IPS-NIHi7 (cell line): ENCODE data around the gene C2.

ENCODE experiments used
- DNase-seq: peaks from one replicate; pipeline ENCODE4 v3.0.0; 2012; ENCODE audit warnings: mixed read lengths; ENCODE audit errors: extremely low spot score

The C2 gene

DNA sequence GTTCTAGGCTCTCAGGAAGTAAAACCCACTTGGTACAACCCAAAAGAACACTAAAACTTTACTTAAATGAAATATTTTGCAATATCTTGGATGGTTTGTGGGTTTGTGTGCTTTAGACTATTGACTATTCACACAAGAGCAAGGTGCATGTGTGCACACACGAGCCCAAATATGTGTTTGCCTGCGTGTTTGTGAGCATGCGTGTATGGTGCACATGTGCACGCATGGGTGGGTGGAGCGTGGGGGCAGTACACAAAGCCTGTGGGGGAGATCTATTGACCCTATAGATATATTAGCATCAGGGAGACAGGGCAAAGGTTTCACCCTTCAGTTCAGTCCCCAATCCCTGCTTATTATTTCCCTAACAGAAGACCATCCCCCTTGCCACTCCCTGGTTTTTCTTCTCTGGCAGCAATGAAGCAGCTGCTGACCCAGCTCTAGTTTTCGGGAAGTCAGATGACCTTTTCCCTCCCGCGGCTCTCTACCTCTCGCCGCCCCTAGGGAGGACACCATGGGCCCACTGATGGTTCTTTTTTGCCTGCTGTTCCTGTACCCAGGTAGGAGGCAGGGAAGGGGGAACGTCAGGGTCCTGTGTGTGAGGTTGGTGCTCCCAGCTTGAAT, at the start of gene C2:
Gene C2 (plus strand): TSS at position 476 of the 621 bp plus-strand sequence. CDS start 36 bp downstream, at position 512.
- DNase-seq: no peak

DNA sequence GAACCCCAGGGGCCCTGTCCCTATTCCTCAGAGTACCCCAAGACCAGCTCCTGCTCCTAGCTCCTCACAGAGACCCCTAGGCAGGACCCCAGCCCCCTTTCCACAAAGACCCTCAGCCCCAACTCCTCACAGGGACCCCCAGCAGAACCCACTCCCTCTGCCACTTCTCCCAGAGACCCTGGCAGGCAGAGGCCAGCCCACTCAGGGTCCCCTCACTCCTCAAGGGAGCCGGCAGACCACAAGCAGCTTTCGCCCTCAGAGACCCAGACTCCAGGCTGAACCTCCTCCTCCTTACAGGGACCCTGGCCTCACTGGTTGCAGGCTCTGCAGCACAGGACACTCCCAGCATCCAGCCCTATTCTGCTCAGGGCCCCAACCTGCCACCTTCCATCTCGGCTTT, 49.3 kb upstream of the C2 start:
- no peak for DNase-seq

DNA sequence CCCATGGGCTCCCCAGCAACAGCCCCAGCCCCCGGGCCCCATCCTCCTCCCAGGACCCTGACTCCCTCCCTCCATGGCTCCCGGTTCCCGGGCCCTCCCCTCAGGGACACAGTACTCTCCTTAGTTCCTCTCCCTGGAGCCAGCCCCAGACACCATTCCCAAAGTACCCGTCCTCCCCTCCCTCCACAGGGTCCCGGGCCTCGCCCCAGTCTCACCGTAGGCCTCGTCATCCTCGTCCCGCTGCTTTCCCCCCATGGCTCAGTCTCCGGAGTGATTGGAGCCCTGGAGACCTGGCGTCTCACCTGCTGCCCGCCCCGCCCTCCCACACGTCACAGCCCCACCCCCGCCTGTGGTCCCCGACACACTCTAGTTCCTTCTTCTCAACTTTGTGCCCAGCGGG, 48.8 kb upstream of the C2 start, which contains the start of gene SLC44A4:
Gene SLC44A4 (minus strand): TSS at position 272 of the 400 bp plus-strand sequence. CDS start 17 bp downstream, at position 255.
- peak; percentile 74 for DNase-seq

DNA sequence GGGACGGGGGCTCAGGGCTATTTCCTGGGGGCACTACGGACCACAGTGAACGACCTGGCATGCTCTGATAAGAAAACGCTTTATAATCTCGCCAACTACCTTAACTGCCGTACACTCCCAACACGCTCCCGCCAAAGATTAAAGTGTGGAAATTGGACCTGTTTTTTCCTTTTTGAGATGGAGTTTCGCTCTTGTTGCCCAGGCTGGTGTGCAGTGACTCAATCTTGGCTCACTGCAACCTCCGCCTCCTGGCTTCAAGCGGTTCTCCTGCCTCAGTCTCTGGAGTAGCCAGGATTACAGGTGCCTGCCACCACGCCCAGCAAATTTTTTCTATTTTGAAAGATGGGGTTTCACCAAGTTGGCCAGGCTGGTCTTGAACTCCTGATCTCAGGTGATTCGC, 48.4 kb upstream of the C2 start:
- no peak for DNase-seq

DNA sequence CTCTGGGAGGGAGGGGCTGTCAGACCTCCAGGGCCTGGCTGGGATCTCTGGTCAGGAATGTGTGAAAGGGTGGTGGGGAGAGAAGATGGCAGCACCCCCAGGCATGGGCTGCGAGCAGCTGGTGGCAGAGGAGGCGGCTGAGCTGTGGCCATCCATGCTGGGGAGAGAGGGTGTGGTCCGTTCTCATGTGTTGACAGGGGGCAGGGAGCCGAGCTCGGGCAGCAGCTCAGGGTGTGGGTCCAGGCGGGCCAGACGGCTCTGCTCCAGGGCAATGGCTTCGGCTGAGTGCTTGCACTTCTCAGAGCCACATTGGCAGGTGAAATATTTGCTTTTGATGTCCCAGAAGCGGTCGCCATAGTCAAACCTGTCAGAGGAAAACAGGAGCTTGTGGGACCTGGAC, 47.6 kb upstream of the C2 start:
- DNase-seq: no peak

DNA sequence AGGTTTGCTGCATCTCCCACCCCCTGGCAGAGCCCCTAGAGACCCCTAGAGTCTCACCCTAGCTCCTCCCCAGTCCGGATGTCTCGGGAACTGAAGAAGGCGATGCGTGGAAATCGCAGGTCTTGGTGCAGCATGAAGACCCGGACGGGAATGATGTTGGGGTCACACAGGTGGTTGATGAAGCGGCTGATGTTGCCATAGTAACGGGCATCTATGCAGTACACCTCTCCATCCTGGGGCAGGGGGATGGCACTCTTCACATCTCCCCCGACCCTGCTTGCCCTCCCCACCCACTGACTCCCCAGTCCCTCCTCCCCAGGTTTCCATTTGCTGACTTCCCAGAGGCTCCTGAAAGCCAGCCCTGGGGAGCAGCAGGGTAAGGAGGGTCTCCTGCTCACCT, 46.9 kb upstream of the C2 start:
- DNase-seq: no peak

DNA sequence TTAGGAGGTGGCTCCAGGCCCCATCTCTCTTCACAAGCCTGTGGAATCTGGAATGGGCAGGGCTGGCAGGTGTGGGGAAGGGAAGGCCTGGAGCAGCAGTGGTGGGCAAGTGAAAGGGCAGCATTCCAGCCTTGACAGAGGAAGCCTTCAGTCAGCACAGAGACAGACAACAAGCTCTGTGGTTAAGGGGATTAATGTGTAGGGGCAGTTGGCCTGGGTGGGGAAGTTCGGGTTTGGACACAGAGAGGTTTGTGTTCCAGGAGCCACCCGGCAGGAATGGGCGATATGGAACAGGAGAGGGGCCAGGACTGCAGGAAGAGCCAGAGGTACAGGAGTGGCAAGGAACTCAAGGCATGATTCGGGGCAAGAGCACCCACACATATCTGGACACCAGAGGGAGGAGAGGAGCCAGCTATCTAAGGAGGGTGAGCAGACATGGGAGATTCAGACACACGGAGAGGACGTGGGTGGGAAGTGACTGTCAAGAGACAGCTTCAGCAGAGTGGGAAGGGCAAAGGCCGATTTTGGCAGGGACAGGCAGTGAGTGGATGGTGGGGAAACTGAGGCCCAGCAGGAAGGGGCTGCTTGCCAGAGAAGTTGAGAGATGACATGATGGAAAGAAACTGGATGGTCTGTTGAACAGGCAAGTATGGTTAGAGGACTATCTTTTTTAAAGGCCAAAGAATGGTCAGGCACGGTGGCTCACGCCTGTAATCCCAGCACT, 46.2 kb upstream of the C2 start:
- DNase-seq: no peak

DNA sequence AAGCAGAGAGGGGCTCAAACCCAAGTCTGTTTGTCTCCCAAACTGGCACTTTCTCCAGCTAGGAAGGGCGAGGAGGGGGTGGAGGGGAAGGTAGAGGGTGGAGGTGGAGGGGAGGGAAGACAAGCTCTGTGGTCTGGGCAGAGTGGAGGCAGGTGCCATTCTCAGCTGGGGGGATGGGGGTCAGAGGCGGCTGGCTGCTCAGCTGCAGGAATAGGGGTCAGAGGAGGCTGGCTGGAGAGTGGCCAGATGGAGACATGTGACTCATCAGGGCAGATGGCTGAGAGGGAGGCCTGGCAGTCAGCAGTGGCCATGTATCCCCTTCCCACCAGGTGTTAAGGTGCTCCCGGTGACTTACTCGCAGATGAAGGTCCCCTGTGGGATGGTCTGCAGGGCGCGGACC, 45.2 kb upstream of the C2 start:
- no peak for DNase-seq

DNA sequence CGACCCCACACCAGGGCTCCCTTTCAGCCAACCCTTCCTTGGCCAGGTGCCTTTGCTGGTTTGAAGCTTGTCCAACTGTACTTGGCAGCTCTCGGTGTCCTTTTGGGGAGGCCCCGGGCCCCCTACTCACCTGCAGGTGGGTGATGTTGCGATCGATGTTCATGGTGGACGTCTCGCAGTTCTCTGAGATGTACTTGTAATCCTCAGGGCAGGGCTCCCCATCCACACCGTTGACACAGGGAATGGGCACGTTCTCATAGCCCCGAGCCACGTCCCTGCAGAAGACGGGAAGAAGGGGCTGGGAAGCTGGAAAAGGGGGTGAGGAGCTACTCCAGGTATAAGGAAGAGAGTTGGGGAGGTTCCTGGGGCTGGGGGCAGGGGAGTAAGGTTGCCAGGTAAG, 43.8 kb upstream of the C2 start:
- DNase-seq: no peak

DNA sequence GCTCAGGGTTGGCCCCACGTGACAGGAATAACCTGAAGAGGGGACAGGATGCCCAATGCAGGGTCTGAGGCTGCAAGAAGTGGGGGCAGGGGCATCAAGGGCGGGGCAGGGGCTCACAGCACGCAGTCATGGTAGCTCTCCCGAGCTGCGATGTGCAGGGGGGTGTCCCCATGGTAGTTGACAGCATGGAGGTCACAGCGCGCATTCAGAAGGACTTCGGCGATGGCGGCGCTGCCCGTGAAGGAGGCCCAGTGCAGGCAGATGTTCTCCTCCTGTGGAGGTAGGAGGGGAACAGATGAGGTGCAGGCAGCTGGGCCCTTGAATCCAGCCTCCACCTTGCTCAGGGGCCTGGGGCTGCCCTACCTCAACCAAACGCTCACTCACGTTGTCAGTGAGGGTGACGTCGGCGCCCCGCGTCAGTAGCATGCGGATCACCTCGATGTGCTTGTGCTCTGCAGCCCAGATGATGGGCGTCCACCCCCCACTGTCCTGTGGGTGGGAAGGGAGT, 42.9 kb upstream of the C2 start:
- no peak for DNase-seq

DNA sequence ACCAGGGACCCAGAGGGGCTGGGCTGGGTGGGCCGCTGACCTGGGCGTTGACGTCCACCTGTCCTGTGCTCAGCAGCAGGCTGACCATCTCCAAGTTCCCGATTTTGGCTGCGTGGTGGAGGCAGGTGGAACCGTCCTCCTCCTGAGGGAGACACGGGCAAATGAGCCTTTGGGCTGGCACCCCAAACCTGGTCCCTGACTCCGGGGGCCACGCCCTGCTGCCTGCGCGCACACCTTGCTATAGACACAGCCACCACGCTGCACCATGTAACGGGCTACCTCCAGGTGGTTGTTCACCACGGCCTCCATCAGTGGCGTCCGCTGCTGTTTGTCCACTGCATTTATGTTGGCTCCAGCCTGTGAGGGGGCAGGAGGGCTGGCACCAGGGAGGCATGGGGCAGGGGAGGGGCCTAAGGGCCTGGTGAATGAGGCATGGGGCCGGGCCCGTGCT, 41.0 kb upstream of the C2 start:
- DNase-seq: no peak

DNA sequence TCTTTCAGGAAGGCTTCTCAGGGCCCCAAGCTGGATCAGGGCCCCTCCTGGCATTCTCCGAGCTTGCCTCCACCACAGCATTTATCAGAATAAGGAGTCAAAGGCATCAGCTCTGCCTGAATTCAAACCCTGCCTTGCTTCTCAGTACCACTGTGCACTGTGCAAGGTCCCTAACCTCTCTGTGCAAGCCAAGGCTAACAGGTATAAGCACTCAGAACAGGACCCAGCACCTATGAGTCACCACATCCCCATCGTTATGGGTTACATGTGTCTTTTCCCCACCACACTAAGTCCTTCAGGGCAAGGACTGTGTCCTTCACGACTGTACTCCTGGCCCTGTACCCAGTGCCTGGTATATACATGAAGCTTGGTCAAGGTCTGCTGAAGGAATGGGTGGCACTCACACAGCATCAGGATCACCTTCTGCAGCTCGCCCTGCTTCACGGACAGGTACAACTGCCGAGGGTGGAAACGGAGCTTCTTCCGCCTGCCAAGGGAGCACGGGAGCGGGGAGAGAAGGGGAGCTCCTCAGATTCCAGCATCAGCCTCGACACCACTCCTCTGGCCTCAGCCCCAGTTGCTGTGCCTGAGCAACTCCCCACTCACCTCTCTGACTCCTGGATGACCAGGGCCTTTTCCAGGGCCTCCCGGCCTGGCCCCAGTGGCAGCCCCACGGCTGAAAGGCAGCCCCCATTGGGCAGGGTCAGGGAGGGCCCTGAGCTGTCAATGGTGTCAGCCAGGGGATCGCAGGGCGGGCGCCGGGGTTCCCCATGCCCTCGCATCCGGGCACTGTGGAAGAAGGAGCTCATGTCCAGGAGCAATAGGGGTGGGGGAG, 40.1 kb upstream of the C2 start:
- no peak for DNase-seq

DNA sequence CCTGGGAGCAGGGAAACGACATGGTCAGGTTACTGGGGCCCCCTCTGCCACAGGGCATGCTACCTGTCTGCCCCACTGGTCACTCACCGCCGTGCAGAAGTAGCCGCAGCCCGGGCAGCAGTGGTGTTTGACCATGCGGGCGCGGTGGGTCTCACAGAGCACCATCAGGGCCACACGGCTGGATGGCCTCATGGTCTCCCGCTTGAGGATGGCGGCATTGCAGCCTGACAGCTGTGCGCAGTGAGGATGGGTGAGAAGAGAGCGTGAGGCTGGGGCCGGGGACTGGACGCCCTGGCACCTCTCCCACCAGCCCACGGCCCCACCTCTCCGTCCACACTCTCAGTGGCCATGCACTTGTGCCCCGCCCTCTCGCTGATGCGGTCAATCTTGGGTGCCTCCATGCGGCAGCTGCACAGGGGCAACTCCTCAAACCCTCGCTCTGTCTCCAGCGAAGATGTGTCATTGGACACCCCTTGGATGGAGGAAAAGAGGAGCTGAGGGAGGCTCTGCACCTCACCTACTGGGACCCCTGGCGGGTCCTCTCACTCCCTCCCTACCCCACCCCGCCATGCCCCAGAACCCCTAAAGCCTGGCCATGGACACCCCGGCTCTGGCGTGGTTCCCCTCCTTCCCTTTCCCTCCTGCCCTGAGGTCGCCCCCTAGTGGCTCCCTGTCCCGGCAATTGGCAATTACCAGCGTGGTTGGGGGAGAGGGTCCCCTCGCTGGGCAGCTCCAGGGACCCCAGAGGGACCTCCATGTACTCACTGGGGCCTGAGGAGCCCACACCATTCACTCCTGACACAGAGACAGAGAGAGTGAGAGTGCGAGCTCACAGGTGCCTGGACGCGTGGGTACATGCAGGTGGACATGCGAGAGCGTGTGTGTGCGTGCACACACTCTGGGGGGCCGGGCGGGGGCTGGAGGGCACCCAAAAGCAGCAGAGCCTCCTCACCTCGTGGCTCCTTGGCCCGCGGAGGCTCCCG, 39.0 kb upstream of the C2 start:
- DNase-seq: peak; percentile 71

DNA sequence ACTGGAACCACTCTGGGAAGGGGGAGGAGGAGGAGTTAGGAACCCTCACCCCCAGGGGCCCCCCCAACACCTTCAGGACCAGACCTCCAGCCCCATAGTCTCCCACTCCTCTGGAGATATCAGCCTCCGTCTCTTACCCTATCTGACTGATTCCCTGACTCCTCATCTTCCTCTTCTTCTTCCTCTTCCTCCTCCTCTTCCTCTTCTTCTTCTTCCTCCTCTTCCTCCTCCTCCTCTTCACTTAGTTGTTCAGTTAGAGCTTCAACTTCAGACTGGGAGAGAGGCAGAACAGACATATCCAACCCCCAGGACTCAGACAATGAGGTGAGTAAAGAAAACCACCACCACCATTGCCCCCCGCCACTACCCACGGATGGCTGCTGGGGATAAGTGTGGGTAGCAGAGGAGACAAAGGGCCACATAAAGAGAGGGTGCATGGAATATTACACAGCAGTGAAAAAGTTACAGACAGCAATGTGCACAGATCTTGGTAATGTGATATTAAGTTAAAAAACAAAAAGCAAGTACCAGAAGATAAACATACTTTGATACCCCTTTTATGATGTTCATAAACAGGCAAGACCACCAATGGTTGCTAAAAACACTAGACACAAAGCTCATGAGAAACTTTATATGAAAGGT, 38.1 kb upstream of the C2 start:
- DNase-seq: peak; percentile 7

DNA sequence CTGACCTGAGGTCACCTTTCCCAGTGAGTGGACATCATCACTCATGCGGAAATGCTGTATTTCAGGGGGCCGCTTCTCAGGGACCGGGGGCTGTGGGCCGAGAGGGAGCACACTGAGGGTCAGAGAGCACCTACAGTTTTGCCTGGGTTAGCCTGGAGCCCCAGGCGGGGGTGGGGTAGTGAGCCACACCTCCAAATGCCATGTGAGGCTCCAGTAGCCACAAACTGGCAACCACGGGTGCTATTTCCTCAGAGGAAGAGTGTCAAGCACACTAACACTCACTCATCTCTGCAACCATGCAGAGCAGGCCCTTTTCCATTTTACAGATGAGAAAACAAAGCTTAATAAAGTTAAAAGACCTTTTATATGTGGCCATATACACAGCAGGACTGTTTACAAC, 34.7 kb upstream of the C2 start:
- no peak for DNase-seq

DNA sequence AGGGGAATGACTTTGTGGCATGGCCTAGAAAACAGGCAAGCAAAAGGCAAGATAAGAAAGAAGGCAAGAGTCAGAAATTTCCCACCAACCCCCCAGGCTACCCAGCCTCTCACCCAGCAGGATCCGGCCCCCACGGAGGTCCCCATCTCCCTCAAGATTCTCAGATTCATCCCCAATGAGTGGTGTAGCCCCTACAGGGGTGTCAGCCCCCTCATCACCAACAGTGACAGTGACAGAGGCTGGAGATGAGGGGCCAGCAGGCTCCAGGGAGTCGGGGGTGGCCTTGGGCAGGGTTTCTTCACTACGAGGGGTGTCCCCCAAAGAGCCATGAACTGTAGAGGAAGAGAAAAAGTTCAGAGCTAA, 31.0 kb upstream of the C2 start:
- no peak for DNase-seq

DNA sequence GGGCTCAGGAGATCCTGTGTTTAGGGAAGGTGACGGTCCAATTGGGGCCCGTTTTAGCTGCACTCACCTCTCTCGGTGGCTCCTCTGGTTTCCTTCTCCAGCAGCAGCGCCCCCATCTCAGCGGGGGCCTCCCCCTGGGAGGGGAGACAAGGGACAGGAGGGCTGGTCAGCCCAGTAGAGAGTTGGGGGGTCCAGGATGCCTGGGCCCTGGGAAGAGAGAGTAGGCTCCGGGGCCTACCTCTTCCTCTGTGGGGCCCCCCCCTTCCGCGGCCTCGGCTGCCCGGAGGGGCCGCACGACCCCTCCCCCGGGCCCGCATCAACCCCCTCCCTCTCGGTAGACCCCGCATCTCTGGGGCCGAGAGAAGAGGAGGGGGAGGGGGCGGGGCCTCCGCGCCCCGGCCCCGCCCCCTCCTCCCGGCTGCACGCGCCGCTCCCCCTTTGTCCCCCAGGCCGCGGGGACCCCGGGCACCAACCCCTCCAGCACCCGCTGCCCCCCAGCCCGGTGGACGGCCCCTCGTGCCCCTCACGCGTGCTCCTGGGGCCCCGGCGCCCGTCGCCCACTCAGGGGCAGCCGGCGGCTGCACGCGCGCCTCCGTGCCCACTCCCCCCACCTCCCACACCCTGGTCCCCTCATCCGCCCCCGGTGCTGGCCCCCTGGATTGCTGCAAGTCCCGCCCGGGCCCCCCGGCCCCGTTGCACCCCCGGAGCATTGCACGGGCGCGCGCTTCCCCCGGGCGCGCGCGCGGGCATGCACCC, 30.5 kb upstream of the C2 start:
- peak; percentile 71 for DNase-seq

DNA sequence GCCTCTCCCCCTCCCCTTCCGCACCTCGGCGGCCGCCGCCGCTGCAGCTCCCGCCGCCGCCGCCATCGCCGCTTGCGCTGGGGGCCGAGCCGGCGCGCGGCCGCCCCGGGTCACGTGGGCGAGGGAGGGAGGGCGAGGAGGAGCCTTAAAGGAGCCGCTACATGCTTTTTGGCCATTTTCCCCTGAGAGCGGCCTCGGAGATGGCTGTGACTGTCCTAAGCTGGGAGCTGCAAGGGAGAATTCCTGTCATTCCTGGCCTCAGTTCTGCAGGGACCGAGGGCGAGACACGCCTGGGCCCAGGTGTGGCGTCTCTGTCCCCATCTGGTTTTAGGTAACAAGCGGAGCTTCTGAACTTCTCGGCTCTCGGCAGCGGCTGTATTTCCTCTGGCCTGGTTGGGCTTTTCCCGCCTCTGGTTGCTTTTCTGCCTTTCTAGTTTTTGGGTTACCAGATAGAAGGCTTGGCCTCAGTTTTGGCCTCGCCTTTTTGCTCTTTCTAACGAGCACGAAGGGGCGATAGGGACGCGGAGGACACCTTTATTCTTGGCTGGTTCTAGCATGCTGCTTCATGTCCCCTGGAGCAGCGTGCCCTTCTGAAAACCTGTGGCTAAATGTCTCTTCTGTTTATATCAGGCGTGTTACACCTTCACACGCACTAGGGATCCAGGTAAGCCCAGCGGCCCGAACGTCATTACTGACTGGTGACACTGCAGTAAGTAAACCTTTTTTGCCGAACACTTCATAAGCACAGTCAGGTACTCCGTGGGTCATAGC, 29.7 kb upstream of the C2 start, which contains the start of gene EHMT2:
Gene EHMT2 (minus strand): TSS at position 87 of the 771 bp plus-strand sequence. CDS start 21 bp downstream, at position 66.
- peak; percentile 88 for DNase-seq

DNA sequence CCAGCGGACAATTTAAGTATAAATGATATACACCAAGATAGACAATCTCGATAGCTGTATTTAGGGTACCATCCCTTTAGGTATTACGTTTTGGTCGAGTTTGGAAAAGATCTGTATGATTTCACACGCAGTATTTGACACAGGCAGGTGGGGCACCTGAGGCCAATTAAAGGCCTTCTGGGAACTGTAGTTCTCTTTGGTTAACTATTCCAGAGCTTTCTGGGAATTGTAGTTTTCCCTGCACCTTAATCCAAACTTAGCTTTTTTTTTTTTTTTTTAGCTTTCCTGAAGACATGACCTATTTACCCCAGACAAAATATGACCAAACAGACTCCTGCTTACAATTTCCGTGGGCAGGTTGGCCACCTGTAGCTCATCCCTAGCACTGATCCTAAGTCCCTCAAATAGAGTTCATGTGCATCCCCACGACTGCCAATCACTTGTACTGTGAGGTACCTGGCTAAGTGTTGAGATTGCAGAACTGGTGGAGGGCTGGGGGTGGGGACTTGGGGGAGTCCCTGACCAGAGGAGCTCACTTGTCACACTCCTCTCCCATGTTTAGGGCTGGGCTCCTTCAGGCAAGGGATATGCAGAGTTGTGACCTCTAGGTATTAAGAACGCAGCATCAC, 29.0 kb upstream of the C2 start:
- no peak for DNase-seq
